ENCODE results near the gene FLT3LG.
"Not testable (repeated sequence)": the region's sequence is repeated elsewhere in the genome, so short reads cannot be mapped to it uniquely, and the experiment has no call there.

The FLT3LG gene

DNA sequence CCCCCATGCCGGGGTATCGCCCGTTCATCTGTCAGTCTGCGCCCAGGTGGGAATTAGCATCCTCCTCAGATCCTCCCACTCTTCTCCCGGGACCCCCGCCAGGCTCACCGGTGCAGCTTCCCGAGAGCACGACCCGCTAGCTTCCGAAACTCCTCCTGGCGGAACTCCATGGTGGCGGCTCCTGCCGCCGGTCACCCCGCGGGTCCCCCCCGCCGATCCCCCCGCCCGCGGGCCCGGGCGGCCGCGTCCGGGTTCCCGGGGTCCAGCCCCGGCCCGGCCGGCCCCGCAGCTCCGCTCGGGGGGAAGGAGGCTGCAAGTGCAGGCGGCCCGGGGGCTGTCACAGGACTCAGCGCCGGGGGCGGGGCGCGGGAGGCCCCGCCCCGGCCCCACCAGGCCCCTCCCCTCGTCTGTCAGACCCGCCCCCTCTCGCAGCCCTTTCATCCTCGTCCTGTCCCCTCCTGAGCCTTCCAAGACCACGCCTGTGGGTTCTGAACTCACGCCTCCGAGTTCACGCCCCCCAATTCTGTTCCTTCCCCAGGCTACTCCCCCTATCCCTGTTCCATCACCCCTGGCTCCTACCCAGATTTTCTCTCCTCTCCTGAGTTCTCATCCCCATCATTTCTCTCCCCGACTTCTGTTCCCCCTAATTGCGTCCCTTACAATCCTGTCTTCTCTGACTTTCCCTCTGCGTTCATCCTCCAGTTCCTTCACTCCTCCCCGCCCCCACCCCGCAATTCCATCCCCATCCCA, 32.6 kb upstream of the FLT3LG start, which contains the start of gene SLC17A7:
Gene SLC17A7, minus strand, starts transcription at position 318 of the 750 bp plus-strand sequence. Its CDS starts 148 bp downstream, at position 170.
- DNase-seq, result peak; percentile 11

DNA sequence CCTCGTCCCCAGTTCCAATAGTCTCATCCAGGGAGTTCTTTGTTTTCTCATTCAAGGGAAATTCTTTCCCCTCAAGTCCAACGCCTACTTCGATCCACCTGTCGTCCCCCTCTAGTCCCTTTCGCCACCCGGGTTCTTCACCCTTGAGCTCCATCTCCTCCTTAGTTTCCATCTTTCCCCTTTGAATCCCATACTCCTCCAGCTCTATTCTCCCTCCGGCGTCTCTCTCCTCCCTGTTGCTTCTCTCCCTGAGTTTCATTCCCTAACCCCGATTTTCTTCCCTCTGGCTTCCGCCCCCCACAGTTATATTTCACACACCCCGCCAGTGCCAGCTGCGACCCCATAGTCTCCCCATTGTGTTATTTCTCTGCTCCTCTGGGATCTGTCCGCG, 32.1 kb upstream of the FLT3LG start:
- no peak for DNase-seq

DNA sequence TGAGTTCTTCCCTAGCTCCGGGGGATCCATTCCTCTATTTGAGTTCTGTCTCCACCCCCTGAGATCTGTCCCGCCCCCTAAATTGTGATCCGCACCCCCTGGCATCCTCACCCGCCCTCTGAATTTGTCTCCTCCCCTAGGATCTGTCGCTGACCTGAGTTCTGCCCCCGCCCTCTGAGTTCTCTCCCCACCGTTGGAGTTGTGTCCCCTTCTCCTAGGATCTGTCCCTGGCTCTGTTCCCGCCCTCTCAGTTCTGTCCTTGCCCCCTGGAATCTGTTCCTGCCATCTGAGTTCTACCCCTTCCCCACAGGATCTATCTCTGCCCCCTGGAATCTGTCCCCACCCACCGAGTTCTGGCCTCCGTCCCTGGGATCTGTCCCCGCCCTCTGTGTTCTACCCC, 31.7 kb upstream of the FLT3LG start:
- DNase-seq, result peak; percentile 7

DNA sequence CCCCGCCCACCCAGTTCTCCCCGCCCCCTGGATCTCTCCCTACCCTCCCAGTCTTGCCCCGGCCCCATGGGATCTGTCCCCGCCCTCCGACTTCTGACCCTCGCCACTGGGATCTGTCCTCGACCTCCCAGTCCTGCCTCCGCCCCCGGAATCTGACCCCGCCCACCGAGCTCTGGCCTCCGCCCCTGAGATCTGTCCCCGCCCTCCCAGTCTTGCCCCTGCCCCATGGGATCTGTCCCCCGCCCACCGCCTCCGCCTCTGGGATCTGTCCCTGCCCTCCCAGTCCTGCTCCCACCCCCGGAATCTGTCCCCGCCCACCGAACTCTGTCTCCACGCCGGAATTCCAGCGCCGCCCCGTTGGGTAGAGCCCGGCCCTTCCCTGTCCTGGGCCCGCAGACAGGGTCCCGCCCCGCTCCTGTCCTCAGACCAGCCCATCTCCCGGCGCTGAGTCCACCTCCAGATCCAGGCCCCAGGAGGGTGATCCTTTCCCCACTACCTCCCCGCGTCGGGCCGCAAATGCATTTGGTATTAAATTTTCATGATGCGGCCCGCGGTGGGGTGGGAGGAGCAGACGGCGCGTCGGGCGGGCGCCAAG, 31.1 kb upstream of the FLT3LG start:
- peak; percentile 49 for DNase-seq

DNA sequence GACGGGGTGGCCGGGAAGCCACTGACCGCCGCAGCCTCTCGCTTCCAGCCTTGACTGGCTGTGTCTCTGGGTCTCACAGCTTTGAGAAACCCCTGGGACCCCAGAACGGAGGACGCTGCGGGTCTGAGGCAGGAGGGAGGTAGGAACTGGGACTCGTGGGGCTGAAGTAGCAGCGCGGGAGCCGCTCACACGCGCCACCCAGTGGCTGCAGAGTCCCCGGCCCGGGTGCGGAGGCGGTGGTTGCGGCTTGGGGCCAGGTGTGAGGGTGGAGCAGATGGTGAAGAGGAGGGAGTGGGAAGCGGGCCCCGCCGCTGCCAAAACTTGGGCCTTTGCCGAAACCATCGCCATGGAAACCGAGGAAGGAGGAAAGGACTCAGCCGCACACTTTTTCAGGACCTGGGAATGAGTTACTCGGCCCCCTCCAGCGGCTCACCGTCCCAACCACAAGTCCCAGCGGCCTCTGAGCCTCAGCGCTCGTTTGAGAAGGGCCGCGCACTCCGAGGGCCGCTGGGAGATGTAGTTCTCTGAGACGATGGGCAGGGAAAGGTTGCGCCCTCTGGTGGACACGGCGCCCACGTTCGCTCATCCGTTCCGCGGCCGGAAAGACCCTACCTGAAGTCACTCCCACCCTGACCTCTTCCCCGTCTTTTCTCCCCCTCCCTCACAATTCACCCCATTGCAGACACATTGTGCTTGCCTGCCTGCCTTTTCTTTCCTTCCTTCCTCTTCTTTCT, 30.5 kb upstream of the FLT3LG start:
- DNase-seq, result peak; percentile 93

DNA sequence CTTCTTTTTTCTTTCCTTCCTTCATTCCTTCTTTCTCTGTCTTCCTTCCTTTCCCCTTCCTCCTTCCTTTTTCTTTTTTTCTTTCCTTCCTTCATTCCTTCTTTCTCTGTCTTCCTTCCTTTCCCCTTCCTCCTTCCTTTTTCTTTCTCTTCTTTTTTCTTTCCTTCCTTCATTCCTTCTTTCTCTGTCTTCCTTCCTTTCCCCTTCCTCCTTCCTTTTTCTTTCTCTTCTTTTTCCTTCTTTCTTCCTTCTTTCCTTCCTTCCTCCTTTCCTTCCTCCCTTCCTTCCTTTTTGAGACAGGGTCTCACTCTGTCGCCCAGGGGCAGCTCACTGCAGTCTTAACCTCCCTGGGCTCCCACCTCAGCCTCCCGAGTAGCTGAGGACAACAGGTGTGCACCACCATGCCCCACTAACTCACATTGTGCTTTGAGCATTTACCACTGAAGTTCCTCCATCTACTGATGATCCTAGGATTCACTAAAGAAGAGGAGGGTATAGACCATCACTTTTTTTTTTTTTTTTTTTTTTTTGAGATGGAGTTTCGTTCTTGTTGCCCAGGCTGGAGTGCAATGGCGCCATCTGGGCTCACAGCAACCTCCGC, 29.8 kb upstream of the FLT3LG start:
- DNase-seq, result not testable (repeated sequence)

DNA sequence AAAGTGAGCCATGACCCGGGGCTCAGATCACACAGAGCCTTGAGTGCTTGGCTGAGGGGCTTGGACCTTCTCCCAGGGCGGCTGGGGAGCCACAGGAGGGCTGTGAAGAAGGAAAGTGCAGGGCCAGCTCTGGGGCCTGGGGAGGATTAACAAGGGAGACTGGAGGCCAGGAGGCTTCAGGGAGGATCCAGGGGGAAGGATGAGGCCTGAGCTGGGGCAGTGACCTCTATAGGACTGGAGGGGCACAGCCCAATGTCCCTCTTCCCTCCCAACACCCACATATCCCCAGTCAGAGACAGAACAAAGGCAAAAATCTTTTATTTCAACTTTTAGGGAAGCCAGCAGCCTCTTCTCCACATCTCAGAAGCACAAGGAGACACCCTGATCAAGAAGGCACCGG, 28.0 kb upstream of the FLT3LG start:
- DNase-seq, result no peak

DNA sequence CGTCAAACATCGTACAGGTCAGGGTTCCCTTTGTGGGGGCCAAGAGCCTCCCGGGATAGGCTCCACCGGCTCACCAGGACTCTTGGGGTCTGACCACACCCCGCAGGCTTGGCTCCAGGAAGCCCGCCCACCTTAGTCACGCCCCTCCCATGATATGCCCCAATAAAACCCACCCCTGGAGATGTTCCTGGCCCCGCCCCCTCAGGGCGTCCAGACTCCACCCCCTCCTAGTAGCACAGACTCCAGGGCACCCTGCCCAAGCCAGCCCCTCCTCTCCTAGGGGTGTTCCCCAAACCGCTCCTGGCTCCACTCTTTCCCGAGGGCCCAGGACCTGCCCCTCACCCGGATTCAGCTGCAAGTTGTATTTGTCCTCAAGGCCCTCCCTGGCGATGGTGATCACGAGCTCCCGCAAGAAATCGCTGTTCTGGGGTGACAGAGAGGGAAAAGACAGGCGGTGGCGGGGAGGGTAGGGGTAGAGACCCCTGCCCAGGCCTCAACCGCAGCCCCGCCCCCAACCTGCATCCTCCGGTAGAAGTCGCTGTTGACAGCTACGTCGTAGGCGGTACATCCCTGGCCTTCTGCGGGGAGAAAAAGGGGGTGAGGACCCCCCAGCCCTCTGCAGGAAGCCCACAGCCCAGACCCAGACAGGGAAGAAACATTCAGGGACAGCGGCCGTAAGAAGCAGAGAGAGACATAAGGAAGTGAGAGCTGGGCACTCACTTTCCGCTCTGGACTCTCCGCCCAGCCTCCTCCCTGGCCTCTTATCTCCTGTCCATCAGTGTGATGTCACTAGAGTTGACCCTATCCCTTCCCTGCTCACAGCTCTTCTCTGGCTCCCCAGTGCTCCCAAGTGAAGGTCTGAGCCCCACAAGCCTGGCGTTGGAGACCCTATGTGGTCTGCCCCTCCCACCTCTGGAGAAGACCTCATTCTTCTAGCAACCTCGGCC, 26.3 kb upstream of the FLT3LG start:
- DNase-seq, result no peak

DNA sequence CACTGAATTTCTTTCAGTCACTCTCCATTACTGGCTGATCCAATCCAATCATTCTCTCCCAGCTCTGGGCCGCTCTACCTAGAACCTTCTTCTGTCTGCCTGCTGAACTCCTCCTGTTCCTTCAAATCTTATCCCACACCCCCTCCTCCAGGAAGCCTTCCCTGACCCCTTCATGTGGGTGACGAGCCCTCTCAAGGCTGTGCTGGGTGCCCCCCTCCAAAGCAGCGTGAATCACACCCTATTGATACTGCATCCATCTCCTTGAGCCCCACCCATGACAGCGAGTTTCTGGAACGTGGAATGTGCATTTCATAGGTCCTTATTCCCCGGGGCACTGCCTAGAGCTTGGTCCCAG, 25.6 kb upstream of the FLT3LG start:
- DNase-seq, result no peak

DNA sequence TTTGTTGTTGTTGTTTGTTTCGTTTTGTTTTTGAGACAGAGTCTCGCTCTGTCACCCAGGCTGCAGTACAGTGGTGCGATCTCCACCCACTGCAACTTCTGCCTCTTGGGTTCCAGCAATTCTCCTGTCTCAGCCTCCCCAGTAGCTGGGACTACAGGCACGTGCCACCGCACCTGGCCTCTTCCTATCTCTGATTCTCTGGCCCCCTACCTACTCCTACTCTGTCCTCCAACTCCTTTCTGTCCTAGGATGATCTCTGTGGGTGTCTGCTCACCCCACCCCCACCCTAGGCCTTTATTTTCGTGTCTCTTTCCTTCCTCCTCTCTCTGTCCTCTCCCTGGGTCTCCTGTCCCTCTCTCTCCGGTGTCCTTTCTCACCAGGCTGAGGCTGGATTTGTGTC, 23.6 kb upstream of the FLT3LG start:
- no peak for DNase-seq

DNA sequence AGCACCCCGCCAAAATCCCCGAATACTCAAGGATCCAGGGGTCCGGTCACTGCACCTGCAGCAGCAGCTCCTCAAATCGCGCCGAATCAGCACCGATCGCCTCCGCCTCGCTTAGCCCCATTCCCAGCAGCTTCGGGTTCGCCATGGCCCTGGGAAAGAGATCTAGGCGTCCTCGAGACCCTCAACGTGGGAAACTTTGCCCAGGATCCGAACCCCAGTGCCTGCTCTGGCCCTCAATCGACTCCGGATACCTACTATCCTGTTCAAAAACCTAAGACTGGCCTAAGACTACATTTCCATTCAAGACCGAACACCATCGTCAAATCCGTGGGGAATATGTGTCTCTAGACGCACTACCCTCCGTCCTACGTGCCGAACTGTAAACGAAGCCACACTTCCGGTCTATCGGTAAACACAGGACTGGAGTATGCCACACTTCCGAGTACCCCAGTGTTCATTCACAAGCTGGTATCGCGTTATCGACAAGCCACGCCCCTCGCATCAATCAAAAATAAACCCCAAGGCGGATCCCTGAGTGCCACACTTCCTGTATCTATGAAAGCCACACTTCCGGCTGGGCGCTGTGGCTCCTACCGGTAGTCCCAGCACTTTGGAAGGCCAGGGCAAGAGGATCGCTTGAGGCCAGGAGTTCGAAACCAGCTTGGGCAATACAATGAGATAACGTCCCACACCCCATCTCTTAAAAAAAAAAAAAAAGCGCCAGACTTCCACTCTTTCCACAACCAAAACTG, 22.4 kb upstream of the FLT3LG start, which contains the start of gene PIH1D1:
Gene PIH1D1, minus strand, starts transcription at position 385 of the 752 bp plus-strand sequence. Its CDS starts 240 bp downstream, at position 145.
- DNase-seq, result peak; percentile 93

DNA sequence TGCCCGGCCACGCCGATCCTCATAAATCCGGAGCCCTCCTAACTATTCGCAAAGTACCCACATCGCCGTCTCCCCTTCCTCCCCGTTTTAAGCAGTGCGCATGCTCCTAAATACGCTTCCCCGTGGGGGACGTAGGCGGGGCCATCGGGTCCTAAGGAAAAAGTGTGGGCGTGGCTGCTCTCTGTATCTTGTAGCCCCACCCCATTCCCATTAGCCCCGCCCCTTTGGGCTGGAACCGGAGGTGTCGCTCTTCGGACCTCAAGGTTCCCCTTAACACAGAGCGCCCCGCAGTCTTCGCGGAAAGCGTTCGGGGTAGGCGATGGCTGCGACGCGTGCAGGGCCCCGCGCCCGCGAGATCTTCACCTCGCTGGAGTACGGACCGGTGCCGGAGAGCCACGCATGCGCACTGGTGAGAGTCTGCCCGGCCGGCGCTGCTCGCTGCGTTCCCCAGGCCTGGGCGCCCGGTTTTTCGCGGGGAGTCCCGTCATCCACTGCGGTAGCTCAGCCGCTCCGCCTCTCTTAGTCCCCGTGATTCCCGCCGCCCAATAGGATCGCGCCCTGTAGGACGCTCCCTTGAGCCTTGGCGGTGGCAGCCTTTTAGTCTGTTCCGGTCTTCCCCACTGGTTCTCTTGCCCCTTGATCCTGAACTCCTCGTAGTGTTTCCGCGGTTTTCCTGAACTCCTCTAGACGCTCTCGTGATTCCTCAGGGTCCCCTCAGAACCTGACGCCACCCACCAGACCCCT, 20.8 kb upstream of the FLT3LG start, which contains the start of gene ALDH16A1:
Gene ALDH16A1, plus strand, starts transcription at position 213 of the 744 bp plus-strand sequence. Its CDS starts 107 bp downstream, at position 320.
- peak; percentile 98 for DNase-seq

DNA sequence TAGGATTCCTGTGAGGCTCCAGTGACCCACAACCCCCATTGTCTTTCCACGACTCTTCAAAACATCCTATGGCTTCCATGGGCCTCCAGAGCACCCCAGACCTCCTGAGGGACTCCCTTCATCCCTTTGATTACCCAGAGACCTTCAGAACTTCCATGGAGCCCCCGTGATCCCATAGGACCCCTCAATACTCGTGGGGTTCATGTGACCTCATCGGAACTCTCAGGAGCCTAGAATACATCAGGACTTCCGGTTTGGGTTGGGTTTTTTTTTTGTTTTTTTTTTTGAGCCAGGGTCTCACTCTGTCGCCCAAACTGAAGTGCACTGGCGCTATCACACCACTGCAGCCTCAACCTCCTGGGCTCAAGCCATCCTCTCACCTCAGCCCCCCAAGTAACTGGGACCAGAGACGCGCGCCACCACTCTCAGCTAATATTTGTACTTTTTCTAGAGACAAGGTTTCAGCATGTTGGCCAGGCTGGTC, 20.2 kb upstream of the FLT3LG start:
- no peak for DNase-seq

DNA sequence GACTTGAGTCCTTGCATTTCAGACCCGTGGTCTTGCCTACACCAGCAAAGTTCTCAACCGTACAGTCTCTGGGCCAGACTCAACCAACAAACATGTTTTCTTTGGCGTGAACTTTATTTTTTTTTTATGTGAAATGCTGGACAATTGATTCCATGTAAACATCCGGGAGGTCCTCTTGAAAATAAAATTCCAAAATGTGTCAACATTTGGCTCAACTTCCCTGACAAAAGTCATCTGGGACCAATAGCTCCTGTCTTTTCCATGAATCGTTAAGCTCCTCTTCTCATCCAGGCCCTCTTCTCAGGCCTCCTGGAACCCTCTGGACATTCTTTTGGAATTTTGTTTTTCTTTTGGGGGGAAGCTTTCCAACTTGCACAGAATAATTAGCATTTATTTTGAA, 18.2 kb upstream of the FLT3LG start:
- no peak for DNase-seq

DNA sequence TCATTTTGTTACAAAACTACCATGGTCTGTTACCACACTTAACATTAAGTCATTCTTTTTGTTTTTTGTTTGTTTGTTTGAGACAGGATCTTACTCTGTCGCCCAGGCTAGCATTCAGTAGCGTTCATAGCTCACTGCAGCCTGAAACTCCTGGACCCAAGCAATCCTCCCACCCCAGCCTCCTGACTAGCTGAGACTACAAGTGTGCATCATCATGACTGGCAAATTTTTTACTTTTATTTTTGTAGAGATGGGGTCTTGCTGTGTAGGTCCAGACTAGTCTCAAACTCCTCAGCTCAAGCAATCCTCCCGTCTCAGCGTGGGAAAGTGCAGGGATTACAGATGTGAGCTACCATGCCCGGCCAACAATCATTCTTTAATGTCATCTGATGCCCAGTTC, 17.7 kb upstream of the FLT3LG start:
- no peak for DNase-seq

DNA sequence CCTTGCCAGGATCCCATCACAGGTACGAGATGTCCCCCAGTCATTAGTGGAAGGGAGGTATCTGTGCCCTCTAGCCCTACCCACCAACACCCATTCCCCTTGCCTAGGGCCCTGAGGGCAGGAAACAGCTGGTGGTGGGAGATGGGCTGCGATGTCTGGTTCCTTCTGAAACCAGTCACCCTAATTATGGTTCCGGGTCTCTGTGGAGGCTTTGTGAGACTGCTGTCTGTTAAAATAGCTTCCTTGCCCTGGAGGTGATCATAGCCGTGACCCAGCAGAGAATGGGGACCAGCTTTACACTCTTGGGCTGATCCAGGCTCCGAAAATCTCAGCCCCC, 15.5 kb upstream of the FLT3LG start:
- no peak for DNase-seq

DNA sequence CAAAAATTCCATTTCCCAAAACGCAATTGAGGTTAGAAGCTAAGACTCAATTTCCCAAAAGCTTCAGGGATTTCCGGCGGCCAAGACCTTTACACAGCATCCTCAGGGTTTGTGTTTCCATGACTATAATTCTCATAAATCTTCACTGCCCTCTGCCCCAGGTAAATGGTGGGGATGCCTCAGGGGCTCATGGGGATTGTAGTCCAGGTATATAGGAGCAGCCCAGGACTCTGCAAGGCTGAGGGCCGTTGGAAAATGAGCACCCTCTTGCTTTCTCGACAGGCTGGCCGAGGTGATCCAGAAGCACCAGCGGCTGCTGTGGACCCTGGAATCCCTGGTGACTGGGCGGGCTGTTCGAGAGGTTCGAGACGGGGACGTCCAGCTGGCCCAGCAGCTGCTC, 14.6 kb upstream of the FLT3LG start:
- no peak for DNase-seq

DNA sequence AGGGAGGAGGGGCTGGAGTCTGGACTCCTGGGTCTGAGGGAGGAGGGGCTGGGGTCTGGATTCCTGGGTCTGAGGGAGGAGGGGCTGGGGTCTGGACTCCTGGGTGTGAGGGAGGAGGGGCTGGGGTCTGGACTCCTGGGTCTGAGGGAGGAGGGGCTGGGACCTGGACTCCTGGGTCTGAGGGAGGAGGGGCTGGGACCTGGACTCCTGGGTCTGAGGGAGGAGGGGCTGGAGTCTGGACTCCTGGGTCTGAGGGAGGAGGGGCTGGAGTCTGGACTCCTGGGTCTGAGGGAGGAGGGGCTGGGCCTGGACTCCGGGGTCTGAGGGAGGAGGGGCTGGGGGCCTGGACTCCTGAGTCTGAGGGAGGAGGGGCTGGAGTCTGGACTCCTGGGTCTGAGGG, 12.9 kb upstream of the FLT3LG start:
- DNase-seq, result not testable (repeated sequence)

DNA sequence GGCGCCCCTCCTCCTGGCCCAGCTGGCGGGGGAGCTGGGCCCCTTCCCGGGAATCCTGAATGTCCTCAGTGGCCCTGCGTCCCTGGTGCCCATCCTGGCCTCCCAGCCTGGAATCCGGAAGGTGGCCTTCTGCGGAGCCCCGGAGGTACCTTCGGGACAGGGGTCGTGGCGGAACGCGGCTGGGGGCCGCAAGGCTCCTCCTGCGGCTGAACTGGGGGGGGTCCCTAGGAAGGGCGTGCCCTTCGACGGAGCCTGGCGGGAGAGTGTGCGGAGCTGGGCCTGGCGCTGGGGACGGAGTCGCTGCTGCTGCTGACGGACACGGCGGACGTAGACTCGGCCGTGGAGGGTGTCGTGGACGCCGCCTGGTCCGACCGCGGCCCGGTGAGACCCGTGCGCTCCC, 12.4 kb upstream of the FLT3LG start:
- no peak for DNase-seq

DNA sequence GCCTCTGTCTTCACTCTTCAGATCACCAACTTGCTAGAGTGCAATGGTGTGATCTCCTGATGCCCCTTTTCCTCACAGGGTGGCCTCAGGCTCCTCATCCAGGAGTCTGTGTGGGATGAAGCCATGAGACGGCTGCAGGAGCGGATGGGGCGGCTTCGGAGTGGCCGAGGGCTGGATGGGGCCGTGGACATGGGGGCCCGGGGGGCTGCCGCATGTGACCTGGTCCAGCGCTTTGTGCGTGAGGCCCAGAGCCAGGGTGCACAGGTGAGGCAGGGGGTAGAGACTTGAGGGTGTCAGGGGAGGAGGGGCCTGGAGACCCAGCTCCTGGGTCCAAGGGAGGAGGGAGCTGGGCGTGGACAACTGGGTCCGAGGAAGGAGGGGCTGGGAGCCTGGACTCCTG, 11.5 kb upstream of the FLT3LG start:
- DNase-seq, result no peak

All from stimulated activated naive CD4-positive, alpha-beta T cell treated with Interleukin-2 at 50 U/mL for 16 hours (primary cell).